Endodermal cell (in vitro differentiated cells): Measurements from ENCODE around the gene SMIM43. TPM values are rescaled to one million over a fixed set of nuclear protein-coding genes. Genes with fewer than 3 reads are reported as not detected.

Experiments
- DNase-seq: peaks from one replicate; pipeline ENCODE4 v3.0.0-alpha.2; 2017
- H3K27ac ChIP-seq: 2 replicates; pipeline ENCODE4 v1.5.1; 2013; ENCODE audit warnings: mild to moderate bottlenecking, low read depth, low read length, moderate library complexity
- H3K27me3 ChIP-seq: 2 replicates; pipeline ENCODE4 v1.6.1; 2013; ENCODE audit warnings: mild to moderate bottlenecking, low read length, moderate library complexity; ENCODE audit not compliant: insufficient read depth, control insufficient read depth, poor library complexity, severe bottlenecking
- H3K36me3 ChIP-seq: 2 replicates; pipeline ENCODE4 v1.7.0; 2013; ENCODE audit warnings: mild to moderate bottlenecking, low read length, moderate library complexity; ENCODE audit not compliant: control insufficient read depth, insufficient read depth
- H3K4me1 ChIP-seq: one replicate; pipeline ENCODE4 v1.7.0; 2013; ENCODE audit warnings: low read length; ENCODE audit not compliant: control insufficient read depth, insufficient read depth
- H3K4me3 ChIP-seq: 2 replicates; pipeline ENCODE4 v1.5.1; 2013; ENCODE audit warnings: mild to moderate bottlenecking, low read length, moderate library complexity
- H3K9ac ChIP-seq: 2 replicates; pipeline ENCODE4 v1.6.1; 2013; ENCODE audit warnings: mild to moderate bottlenecking, low read length, moderate library complexity; ENCODE audit not compliant: poor library complexity, severe bottlenecking; ENCODE audit errors: extremely low read depth
- H3K9me3 ChIP-seq: 2 replicates; pipeline ENCODE4 v1.6.1; 2013; ENCODE audit warnings: mild to moderate bottlenecking, low read length, moderate library complexity; ENCODE audit not compliant: control insufficient read depth
- H3K27ac Mint-ChIP-seq: 2 replicates; pipeline ENCODE4 v1.8.0; 2020; ENCODE audit warnings: mixed read lengths
- H3K27me3 Mint-ChIP-seq: 2 replicates; pipeline ENCODE4 v1.8.0; 2021; ENCODE audit warnings: mild to moderate bottlenecking, mixed read lengths; ENCODE audit not compliant: insufficient read depth
- H3K36me3 Mint-ChIP-seq: 2 replicates; pipeline ENCODE4 v1.8.0; 2020; ENCODE audit warnings: low read depth, mixed read lengths
- H3K4me1 Mint-ChIP-seq: 2 replicates; pipeline ENCODE4 v1.8.0; 2020; ENCODE audit warnings: mixed read lengths
- H3K4me3 Mint-ChIP-seq: 2 replicates; pipeline ENCODE4 v1.8.0; 2020; ENCODE audit warnings: mild to moderate bottlenecking, moderate library complexity, mixed read lengths
- H3K9me3 Mint-ChIP-seq: 2 replicates; pipeline ENCODE4 v1.8.0; 2020; ENCODE audit warnings: mild to moderate bottlenecking, mixed read lengths
- WGBS, 2 experiments: methylation state at CpG; one replicate each; pipeline versions ENCODE4 v1.1.5 to v1.1.7; 2013; ENCODE audit warnings: missing lambda C conversion rate in 2 of 2, mixed read lengths in 1 of 2; ENCODE audit not compliant: insufficient coverage in 1 of 2, insufficient read length in 1 of 2; 5-methylcytosine and 5-hydroxymethylcytosine counted together
- total RNA-seq, 2 donors: library from RNA; stranded (reverse); fragmentation: NEBNext Ultra II Directional in 1 of 2; extraction: Animal tissue kit (Norgen Biotek cat#: 25700) in 1 of 2; gene quantifications; 2 replicates in 1 of 2; 3 replicates in 1 of 2; pipeline ENCODE4 v1.2.1, GENCODE V29; 2021
- TF ChIP-seq, protein P1 (sequence below): fragments of 200-600 bp; sonication (generic); conservative IDR thresholded peaks from 2 replicates; pipeline ENCODE4 v1.5.0; 2021; ENCODE audit warnings: antibody characterized with exemption, mild to moderate bottlenecking

SMIM43 gene
- total RNA-seq, 2 donors from 2014 or later, result not detected

DNA sequence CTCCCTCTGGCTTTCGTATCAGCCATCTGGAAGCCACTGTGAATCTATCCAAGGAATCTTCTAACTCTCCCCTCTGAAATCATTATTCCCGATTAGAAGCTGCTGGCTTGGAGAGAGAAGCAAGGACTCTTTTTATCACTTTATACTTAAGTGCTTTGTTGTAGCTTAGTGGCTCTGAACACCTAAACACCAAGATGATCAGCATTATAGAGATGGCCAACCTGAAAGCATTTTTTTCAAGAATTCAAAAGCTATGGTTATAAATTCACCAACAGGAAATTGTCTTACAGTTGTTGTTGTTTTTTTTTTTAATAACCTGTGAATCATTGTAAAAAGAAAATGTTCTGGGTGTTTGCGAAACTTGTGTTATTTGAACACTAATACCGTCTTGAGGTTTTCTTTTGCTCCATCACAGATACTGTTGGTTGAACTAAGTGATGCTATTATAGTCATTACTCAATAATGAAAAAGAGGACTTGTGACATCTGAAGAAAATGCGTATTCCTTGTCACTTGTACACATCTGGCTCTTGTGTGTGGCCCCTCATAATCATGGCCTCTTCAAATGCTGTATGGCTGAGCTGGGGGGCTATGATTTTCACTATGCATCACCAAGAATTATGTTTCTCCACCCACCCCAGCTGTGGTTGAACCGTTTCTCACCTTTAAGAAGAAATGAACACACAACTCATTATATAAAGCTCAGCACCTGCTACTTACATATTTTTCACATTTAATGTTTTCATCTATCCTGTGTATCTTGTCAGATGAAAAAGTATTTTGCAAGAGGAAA, 11.8 kb upstream of the SMIM43 start:
- Mint-ChIP-seq H3K36me3 (no peaks in the 10 kb centered on the region), H3K4me1 (no peaks in the 10 kb centered on the region)
- WGBS, 2 experiments, result 92% methylated on average over 4 to 6 of the region's 6 CpGs

DNA sequence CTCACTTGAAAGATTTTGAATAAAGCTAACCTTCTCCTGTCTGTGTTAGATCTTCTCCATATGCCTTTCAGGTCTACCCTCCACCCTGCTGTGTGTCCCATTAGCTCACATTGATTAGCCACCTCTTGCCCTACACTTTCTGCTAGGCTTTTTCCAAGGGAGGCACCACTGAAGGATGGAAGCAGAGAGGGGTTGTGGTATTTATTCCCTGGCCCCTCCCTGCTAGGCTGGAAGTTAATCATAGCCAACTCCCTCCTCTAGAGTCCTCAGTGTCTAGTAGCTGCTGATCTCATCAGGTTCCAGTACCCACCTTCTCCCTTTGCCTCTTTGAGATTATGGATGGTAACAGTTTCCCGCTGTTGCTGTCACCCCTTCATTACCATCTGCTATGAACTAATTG, 8.9 kb upstream of the SMIM43 start:
- peaks cover 21% of the 10 kb centered on the region for H3K27me3 ChIP-seq
- H3K36me3 ChIP-seq, result no peaks in the 10 kb centered on the region
- WGBS, 2 experiments, result 82% methylated on average over 1 of the region's 1 CpG; no CpG with 5 or more reads in 1 of the 2 experiments
- no peak overlapping the region for H3K9ac ChIP-seq
- peaks cover 32% of the 10 kb centered on the region for H3K27me3 Mint-ChIP-seq
- no peak overlapping the region for H3K4me3 ChIP-seq
- TF ChIP-seq, protein P1, sequence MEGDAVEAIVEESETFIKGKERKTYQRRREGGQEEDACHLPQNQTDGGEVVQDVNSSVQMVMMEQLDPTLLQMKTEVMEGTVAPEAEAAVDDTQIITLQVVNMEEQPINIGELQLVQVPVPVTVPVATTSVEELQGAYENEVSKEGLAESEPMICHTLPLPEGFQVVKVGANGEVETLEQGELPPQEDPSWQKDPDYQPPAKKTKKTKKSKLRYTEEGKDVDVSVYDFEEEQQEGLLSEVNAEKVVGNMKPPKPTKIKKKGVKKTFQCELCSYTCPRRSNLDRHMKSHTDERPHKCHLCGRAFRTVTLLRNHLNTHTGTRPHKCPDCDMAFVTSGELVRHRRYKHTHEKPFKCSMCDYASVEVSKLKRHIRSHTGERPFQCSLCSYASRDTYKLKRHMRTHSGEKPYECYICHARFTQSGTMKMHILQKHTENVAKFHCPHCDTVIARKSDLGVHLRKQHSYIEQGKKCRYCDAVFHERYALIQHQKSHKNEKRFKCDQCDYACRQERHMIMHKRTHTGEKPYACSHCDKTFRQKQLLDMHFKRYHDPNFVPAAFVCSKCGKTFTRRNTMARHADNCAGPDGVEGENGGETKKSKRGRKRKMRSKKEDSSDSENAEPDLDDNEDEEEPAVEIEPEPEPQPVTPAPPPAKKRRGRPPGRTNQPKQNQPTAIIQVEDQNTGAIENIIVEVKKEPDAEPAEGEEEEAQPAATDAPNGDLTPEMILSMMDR, result no peak
- H3K9me3 Mint-ChIP-seq, result no peaks in the 10 kb centered on the region
- no peaks in the 10 kb centered on the region for H3K9me3 ChIP-seq
- no peak overlapping the region for H3K27ac Mint-ChIP-seq
- no peaks in the 10 kb centered on the region for H3K36me3 Mint-ChIP-seq
- no peak overlapping the region for H3K4me3 Mint-ChIP-seq
- no peaks in the 10 kb centered on the region for H3K4me1 Mint-ChIP-seq
- no peaks in the 10 kb centered on the region for H3K4me1 ChIP-seq
- DNase-seq, result peak; percentile 54
- no peak overlapping the region for H3K27ac ChIP-seq

More for the DNA sequence above, 11.8 kb upstream of the SMIM43 start:
- TF ChIP-seq, protein P1, result no peak
- no peak overlapping the region for H3K9ac ChIP-seq
- no peak overlapping the region for H3K27ac Mint-ChIP-seq
- H3K27me3 Mint-ChIP-seq, result peaks cover 10% of the 10 kb centered on the region
- no peaks in the 10 kb centered on the region for H3K9me3 ChIP-seq
- no peaks in the 10 kb centered on the region for H3K4me1 ChIP-seq
- no peak overlapping the region for H3K4me3 ChIP-seq
- H3K36me3 ChIP-seq, result no peaks in the 10 kb centered on the region
- H3K27me3 ChIP-seq, result no peaks in the 10 kb centered on the region
- no peak overlapping the region for H3K4me3 Mint-ChIP-seq
- no peaks in the 10 kb centered on the region for H3K9me3 Mint-ChIP-seq
- DNase-seq, result no peak
- no peak overlapping the region for H3K27ac ChIP-seq

DNA sequence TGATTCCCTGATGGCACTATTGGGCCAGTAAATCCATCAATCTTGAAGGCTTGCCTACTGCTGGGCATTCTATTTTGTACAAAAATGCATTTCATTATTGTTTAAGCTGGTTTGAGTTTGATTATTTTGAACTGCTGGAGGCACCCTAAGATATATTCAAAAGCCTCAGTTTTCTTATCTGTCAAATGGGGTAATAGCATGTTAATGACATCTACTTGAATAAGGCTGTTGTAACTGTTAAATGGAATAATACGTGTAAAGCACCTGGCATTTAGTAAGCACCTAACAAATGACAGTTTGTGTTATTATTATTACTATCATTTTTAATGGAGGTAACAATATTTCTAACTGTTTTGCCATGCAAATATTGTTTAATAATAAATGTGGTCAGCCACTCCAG, 6.9 kb upstream of the SMIM43 start:
- H3K36me3 Mint-ChIP-seq, result no peaks in the 10 kb centered on the region
- WGBS, 2 experiments, result 82% methylated on average over 1 of the region's 1 CpG; no CpG with 5 or more reads in 1 of the 2 experiments
- H3K27ac ChIP-seq, result no peak overlapping the region
- no peak overlapping the region for H3K4me3 Mint-ChIP-seq
- H3K27me3 ChIP-seq, result peaks cover 41% of the 10 kb centered on the region
- no peak for DNase-seq
- H3K9me3 ChIP-seq, result no peaks in the 10 kb centered on the region
- H3K4me3 ChIP-seq, result no peak overlapping the region
- no peaks in the 10 kb centered on the region for H3K4me1 ChIP-seq
- H3K9me3 Mint-ChIP-seq, result no peaks in the 10 kb centered on the region
- H3K36me3 ChIP-seq, result no peaks in the 10 kb centered on the region
- TF ChIP-seq, protein P1, result no peak
- H3K27me3 Mint-ChIP-seq, result peaks cover 50% of the 10 kb centered on the region
- no peaks in the 10 kb centered on the region for H3K4me1 Mint-ChIP-seq
- no peak overlapping the region for H3K27ac Mint-ChIP-seq
- no peak overlapping the region for H3K9ac ChIP-seq
